ENCODE data around the gene SUSD4. TPM values are rescaled to one million over a fixed set of nuclear protein-coding genes. Genes with fewer than 3 reads are reported as not detected.
A peak's percentile ranks its signal among the peaks of the same experiment; 100 is the strongest.
"Not testable (repeated sequence)": the region's sequence is repeated elsewhere in the genome, so short reads cannot be mapped to it uniquely, and the experiment has no call there.

SUSD4 gene, protein sequence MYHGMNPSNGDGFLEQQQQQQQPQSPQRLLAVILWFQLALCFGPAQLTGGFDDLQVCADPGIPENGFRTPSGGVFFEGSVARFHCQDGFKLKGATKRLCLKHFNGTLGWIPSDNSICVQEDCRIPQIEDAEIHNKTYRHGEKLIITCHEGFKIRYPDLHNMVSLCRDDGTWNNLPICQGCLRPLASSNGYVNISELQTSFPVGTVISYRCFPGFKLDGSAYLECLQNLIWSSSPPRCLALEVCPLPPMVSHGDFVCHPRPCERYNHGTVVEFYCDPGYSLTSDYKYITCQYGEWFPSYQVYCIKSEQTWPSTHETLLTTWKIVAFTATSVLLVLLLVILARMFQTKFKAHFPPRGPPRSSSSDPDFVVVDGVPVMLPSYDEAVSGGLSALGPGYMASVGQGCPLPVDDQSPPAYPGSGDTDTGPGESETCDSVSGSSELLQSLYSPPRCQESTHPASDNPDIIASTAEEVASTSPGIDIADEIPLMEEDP
- polyA plus RNA-seq: not detected

DNA sequence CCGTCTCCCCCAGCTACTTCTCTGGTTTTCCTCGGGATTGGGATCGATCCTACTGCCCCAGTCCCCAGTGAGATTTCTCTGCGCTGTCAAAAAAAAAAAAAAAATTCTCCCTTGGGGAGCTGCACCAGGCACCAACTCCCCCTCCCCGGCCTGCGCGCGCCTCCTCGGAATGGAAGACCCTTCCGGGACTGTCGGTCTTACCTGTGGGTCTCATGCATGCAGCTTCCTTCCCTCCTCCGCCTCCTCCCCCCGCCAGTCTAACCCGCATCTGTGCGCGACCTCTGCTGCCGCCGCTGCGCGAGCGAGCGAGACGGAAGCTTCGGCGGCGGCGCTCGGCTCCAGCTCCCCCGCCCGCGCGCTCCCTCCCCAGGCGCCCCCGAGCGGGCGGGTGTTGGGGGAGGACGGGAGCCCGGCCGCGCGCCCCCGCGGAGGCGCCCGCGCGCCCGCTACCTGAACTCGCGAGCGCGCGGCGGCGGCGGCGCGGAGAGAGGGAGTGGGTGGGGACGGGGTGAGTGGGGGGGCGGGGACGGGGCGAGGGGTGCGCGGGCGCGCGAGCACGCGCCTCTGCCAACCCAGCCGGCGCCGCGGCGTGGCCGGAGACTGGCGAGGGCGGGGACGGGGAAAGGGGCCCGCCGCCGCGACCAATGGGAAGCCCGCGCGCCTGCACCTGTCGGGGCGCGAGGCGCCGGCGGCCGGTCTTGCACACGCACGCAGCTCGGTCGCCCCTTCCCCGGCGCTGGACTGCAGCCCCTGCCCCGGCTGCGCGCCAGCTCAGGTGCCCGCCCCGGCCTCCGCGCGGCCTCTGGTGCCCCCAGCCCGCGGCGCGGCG lies at the start of gene SUSD4:
Gene SUSD4 (minus strand): TSS at position 321 of the 829 bp plus-strand sequence. CDS start 751 bp downstream, outside the sequence.
- Mint-ChIP-seq H3K27me3 (ENCODE audit: low read depth in 3 of 3) (peaks cover 12 to 17% (median 14%) of the 10 kb centered on the region in 3 donors), H3K27ac (no peak within 1 kb of the TSS), H3K36me3 (no peaks in the 10 kb centered on the region), H3K4me3 (peak within 1 kb of the TSS; percentile 72 to 84 (median 78)), H3K9me3 (peaks cover 0 to 5% (median 0%) of the 10 kb centered on the region in 6 donors), H3K4me1 (peaks cover 13 to 18% of the 10 kb centered on the region in 2 donors)
- peak; percentile 19 to 45 (median 38) for DNase-seq

DNA sequence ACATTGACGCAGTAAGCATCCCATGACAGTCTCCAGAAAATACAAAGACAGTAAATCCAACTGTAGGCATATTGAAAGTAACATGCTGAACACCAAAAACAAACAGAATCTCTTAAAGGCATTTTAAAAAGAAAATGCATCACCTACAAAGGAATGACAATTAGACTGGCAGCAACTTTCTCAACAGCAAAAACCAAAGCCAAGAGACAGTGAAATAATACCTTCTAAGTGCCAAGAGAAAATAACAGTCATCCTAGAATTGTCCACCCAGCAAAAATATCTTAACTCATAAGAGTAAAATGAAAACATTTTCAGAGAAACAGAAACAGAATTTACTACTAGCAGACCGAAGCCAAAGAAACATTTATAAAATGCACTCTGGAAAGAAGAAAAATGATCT lies 49.2 kb upstream of the SUSD4 start:
- no peak overlapping the region for H3K27ac Mint-ChIP-seq

DNA sequence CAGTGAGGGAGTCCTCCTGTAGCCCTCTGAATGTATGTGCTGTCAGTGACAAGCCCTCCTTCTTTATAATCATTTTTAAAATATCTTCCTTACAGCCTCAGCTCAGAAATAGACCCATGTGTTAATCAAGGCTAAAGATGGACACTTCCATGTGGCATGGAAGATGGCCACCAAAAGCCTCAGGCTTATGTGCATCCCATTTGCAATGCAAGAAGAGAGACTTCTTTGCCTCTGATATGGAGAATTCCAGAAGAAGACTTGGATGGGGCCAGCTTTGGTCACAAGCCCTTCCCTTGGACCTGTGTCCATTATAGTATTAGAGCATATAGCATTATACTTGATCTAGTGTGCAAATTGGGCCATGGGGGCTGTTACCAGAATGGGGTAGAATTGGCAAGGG lies 47.7 kb upstream of the SUSD4 start:
- no peak for DNase-seq
- Mint-ChIP-seq H3K9me3 (peaks cover 0 to 1% (median 0%) of the 10 kb centered on the region in 6 donors), H3K27me3 (ENCODE audit: low read depth in 3 of 3) (peaks cover 0 to 14% (median 4%) of the 10 kb centered on the region in 3 donors), H3K4me1 (no peaks in the 10 kb centered on the region), H3K27ac (no peak overlapping the region), H3K4me3 (no peak overlapping the region), H3K36me3 (no peaks in the 10 kb centered on the region)

More for the DNA sequence above, 49.2 kb upstream of the SUSD4 start:
- no peaks in the 10 kb centered on the region for H3K4me1 Mint-ChIP-seq
- H3K9me3 Mint-ChIP-seq: peaks cover 0 to 1% (median 0%) of the 10 kb centered on the region in 6 donors
- peaks cover 0 to 13% (median 4%) of the 10 kb centered on the region in 3 donors for H3K27me3 Mint-ChIP-seq (ENCODE audit: low read depth in 3 of 3)
- H3K36me3 Mint-ChIP-seq: no peaks in the 10 kb centered on the region
- no peak overlapping the region for H3K4me3 Mint-ChIP-seq
- no peak for DNase-seq

DNA sequence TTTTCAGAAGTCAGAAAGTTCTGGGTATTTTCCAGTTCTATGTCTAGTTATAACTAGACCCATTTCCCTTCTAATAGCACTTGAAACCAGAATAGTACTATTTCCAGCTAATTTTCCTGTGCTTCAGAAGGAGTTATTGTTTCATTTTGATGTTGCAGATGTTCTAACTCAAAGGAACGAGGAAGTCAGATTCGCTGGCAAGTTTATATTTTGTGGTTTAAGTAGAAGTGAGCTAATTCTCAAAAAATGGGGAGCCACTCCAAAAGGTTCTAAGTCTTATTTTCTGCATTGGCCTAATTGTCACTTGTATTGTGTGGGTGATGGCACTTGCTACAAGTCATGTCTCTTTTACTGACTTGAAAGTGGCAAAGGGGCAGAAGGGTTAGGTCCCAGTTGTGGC lies 47.3 kb upstream of the SUSD4 start:
- DNase-seq: no peak
- H3K27ac Mint-ChIP-seq: no peak overlapping the region
- H3K4me3 Mint-ChIP-seq: no peak overlapping the region
- peaks cover 0 to 14% (median 4%) of the 10 kb centered on the region in 3 donors for H3K27me3 Mint-ChIP-seq (ENCODE audit: low read depth in 3 of 3)
- no peaks in the 10 kb centered on the region for H3K4me1 Mint-ChIP-seq
- peaks cover 0 to 1% (median 0%) of the 10 kb centered on the region in 6 donors for H3K9me3 Mint-ChIP-seq
- H3K36me3 Mint-ChIP-seq: no peaks in the 10 kb centered on the region

DNA sequence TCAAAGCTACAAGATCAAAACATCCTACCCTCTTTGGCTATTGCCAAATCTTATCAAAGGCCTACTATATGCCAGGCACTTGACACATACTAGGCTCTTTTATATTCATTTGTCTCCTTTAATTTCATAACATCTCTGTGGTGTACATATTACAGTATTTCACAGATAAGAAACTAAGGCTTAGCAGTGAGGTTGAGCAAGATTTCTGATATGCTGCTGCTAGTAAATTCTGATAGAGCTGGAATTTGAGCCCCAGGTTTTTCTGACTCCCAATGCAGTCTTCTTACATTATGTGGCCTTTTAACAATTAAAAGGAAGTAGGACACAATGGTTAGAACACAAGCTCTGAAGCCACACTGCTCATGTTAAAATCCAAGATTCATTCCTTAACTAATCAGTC lies 46.1 kb upstream of the SUSD4 start:
- Mint-ChIP-seq H3K27me3 (ENCODE audit: low read depth in 3 of 3) (peaks cover 2 to 16% (median 6%) of the 10 kb centered on the region in 3 donors), H3K36me3 (no peaks in the 10 kb centered on the region), H3K27ac (no peak overlapping the region), H3K9me3 (peaks cover 0 to 3% (median 0%) of the 10 kb centered on the region in 6 donors), H3K4me1 (no peaks in the 10 kb centered on the region), H3K4me3 (no peak overlapping the region)
- DNase-seq: no peak

DNA sequence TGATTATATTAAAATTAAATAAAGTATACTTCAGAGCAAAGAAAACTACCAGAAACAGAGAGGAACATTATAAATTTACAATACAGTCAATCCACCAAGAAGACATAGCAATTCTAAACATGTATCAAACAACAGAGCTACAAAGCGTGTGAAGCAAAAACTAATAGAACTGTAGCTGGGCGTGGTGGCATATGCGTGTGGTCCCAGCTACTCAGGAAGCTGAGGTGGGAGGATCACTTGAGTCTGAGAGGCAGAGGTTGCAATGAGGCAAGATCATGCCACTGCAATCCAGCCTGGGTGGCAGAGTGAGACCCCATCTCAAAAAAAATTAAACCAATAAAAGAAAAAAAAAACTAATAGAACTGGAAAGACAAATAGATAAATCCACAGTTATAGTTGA lies 41.5 kb upstream of the SUSD4 start:
- Mint-ChIP-seq H3K4me1 (no peaks in the 10 kb centered on the region), H3K27me3 (ENCODE audit: low read depth in 3 of 3) (peaks cover 2 to 10% (median 6%) of the 10 kb centered on the region in 3 donors), H3K4me3 (no peak overlapping the region), H3K36me3 (no peaks in the 10 kb centered on the region), H3K9me3 (peaks cover 0 to 5% (median 0%) of the 10 kb centered on the region in 6 donors), H3K27ac (no peak overlapping the region)
- no peak for DNase-seq

DNA sequence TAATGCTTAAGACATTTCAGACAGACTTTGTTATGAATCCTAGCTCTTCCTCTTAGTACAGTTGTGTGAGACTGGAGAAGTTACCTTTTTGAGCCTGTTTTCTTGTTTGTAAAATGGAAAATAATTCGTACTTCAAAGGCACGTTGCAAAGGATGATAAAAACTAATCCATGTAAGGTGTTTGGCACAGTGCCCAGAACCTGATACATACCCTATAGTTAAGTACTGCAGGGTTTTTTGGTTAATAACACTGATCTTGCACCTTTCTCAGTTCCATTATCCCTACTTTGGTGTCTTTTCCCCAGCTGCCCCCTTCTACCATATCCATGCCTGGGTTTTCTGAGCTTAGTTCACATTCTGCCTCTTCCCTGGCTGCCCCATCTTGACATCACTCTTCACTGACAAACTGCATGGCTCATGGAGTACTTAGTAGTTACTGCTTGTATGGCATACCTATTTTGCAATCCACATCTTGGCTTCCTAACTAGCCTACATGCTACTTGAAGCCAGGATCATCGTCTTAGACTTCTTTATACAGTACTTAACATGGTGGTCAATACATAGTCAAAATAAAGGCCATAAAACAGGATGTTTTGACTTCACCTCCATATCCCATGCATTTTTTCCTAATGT lies 39.3 kb upstream of the SUSD4 start:
- Mint-ChIP-seq H3K4me3 (no peak overlapping the region), H3K27ac (no peak overlapping the region), H3K4me1 (no peaks in the 10 kb centered on the region), H3K27me3 (ENCODE audit: low read depth in 3 of 3) (peaks cover 2 to 10% (median 6%) of the 10 kb centered on the region in 3 donors), H3K9me3 (peaks cover 0 to 5% (median 0%) of the 10 kb centered on the region in 6 donors), H3K36me3 (no peaks in the 10 kb centered on the region)
- DNase-seq: no peak

DNA sequence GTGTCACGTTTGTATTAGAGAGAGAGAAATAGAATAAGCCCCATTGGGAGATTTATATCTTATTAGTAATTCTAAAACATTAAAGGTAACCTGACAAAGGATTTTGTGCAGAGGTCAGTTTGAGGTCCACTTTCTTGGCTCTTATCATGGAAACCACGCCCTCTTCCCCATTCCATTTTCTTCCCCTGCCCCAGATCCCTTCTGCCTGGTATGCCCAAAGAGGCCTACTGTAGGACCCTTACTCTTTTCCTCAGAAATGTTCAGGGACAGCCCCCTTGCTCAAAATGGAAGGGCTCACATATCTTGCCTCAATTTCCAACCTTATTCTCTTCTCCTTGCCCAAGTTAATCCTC lies 38.8 kb upstream of the SUSD4 start:
- H3K4me3 Mint-ChIP-seq: no peak overlapping the region
- no peak for DNase-seq
- no peaks in the 10 kb centered on the region for H3K36me3 Mint-ChIP-seq
- H3K27ac Mint-ChIP-seq: no peak overlapping the region
- peaks cover 0 to 5% (median 0%) of the 10 kb centered on the region in 6 donors for H3K9me3 Mint-ChIP-seq
- no peaks in the 10 kb centered on the region for H3K4me1 Mint-ChIP-seq
- H3K27me3 Mint-ChIP-seq (ENCODE audit: low read depth in 3 of 3): peaks cover 2 to 10% (median 6%) of the 10 kb centered on the region in 3 donors

DNA sequence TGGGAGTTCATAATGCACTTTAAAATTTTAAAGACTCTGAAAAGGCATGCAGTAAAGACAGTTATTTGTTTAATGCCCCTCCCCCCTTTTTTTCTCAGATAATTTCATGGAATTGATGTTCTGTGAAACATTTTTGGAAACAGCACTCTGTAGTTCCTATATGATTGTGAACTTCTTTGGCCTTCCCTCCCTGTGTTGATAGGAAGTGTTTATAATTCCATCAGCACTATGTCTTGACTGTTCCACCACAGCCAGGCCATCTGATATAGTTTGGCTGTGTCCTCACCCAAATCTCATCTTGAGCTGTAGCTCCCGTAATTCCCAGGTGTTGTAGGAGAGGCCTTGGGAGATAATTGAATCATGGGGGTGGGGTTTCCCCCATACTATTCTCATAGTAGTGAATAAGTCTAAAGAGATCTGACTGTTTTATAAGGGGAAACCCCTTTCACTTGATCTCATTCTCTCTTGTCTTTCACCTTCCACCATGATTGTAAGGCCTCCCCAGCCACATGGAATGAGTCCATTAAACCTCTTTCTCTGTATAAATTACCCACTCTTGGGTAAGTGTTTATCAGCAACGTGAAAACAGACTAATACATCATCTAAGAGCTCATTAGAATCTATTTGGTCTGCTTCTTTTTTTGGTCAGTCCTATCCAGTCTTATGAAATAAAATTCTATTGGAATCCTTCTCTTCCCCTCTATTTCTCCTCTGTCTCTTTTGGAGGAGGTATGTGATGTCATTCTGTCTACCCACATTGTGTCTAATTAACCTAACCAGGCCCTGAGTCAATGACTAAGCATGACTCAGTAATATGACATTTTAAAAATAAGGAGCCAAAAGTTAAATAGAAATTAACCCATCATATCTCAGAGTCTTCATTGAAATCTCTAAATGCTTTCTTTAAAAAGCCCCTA lies 38.2 kb upstream of the SUSD4 start:
- Mint-ChIP-seq H3K4me3 (no peak overlapping the region), H3K27me3 (ENCODE audit: low read depth in 3 of 3) (peaks cover 2 to 10% (median 6%) of the 10 kb centered on the region in 3 donors), H3K4me1 (no peaks in the 10 kb centered on the region), H3K27ac (no peak overlapping the region), H3K9me3 (peaks cover 0 to 5% (median 0%) of the 10 kb centered on the region in 6 donors), H3K36me3 (no peaks in the 10 kb centered on the region)
- no peak for DNase-seq

DNA sequence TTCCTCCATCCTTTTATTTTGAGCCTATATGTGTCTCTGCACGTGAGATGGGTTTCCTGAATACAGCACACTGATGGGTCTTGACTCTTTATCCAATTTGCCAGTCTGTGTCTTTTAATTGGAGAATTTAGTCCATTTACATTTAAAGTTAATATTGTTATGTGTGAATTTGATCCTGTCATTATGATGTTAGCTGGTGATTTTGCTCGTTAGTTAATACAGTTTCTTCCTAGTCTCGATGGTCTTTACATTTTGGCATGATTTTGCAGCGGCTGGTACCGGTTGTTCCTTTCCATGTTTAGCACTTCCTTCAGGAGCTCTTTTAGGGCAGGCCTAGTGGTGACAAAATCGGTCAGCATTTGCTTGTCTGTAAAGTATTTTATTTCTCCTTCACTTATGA lies 35.4 kb upstream of the SUSD4 start:
- H3K27me3 Mint-ChIP-seq (ENCODE audit: low read depth in 3 of 3); DNase-seq; H3K4me3 Mint-ChIP-seq; H3K36me3 Mint-ChIP-seq; H3K9me3 Mint-ChIP-seq; H3K27ac Mint-ChIP-seq; H3K4me1 Mint-ChIP-seq: not testable (repeated sequence)

DNA sequence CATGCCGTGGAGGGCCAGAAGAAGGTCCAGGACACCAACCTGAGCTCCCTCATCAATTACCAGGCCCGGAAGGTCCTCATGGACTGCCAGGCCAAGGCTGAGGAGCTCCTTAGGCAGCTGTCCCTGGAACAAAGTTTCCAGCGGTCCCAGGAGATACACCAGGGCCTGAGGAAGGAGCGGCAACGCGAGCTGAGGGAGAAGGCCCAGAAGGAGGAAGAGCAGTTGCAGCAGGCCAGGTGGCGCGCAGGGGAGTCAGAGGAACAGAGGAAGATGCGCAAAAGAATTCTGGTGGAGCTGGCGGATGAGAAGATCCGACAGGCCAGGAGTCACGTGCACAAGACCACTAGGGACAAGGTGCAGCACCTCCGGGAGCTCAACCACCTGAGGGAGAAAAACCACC lies 30.7 kb upstream of the SUSD4 start:
- Mint-ChIP-seq H3K4me3 (no peak overlapping the region), H3K36me3 (no peaks in the 10 kb centered on the region), H3K27me3 (ENCODE audit: low read depth in 3 of 3) (peaks cover 6 to 20% (median 8%) of the 10 kb centered on the region in 3 donors), H3K27ac (no peak overlapping the region), H3K9me3 (peaks cover 0 to 5% (median under 1%) of the 10 kb centered on the region in 6 donors), H3K4me1 (no peaks in the 10 kb centered on the region)
- no peak for DNase-seq

DNA sequence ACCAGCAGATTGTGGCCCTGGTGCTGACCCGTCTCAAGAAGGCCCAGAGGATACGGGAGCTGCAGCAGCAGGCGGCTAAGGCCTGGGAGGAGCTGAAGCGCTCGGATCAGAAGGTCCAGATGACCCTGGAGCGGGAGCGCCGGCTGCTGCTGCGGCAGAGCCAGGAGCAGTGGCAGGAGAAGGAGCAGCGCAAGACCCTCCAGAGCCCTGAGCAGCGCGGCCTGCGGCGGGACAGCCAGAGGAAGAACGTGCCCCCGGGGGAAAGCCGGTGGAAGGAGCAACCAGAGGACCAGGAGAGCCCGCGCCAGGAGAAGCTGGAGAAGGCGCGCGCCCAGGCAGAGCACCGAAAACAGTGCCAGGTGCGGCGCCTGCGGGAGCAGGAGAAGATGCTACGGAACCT lies 30.3 kb upstream of the SUSD4 start:
- Mint-ChIP-seq H3K4me1 (no peaks in the 10 kb centered on the region), H3K27ac (no peak overlapping the region), H3K9me3 (peaks cover 0 to 5% (median under 1%) of the 10 kb centered on the region in 6 donors), H3K36me3 (no peaks in the 10 kb centered on the region), H3K27me3 (ENCODE audit: low read depth in 3 of 3) (peaks cover 10 to 21% (median 10%) of the 10 kb centered on the region in 3 donors), H3K4me3 (no peak overlapping the region)
- DNase-seq: no peak

Data from immature natural killer cell (primary cell).